Loucy (cell line): ENCODE measurements around the gene MRGPRE.
"Not testable (repeated sequence)": the region's sequence is repeated elsewhere in the genome, so short reads cannot be mapped to it uniquely, and the experiment has no call there.

Experiments
- CTCF ChIP-seq: fragments of 200-600 bp; sonication (generic); conservative IDR thresholded peaks from 2 replicates; pipeline ENCODE4 v1.5.1; 2014; ENCODE audit warnings: mild to moderate bottlenecking, antibody characterized with exemption, low read length
- EZH2phosphoT487 ChIP-seq: fragments of 200-600 bp; IDR thresholded peaks from 2 replicates; pipeline ENCODE4 v1.6.1; 2018; ENCODE audit warnings: antibody characterized with exemption, mild to moderate bottlenecking, moderate library complexity, borderline replicate concordance

DNA sequence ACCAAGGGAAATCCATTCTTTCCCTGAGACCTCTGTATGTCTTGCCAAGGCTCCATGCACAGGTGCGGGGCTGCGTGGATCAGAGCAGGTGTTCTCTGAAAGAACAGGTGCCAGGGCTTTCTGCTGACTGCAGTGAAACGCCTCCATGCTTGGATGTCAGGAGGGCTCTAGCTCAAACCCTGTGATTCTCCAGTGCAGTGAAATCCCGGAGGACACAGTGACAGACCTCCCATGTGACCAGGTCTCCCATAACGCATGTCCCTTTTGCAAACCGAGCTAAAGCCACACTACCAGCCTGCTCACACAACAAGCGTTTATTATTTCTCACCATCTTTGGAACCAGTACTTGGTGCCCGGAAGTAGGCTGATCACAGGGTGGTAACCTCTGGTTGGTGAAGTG lies 41.4 kb upstream of the MRGPRE start:
- TF ChIP-seq CTCF, EZH2phosphoT487: not testable (repeated sequence)
